GM20000 (cell line): ENCODE results near the gene FGD6.

Experiments used
- DNase-seq: peaks from one replicate; pipeline ENCODE4 v3.0.0; 2012; ENCODE audit warnings: low spot score
- TF ChIP-seq, protein P1 (sequence below): IDR thresholded peaks from 2 replicates; pipeline ENCODE4 v1.5.1; 2012; ENCODE audit warnings: mild to moderate bottlenecking, control low read depth; ENCODE audit errors: extremely low read depth, missing control alignments

Gene FGD6

DNA sequence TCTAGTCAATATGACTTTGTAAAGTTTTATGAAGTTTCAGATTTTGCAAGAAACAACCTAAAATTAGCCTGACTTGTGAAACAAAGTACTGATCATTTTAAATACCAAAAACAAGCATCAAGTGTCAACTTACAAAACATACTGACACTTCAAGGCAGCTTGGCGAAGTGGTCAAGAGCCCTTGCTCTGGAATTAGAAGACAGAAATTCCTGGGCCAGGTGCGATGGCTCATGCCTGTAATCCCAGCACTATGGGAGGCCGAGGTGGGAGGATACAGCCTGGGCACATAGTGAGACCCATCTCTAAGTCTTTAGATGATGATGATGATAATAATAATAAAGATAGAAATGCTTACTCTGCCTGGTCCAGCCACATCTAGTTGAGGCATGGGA lies 98.5 kb downstream of the FGD6 start:
- TF ChIP-seq, protein P1, sequence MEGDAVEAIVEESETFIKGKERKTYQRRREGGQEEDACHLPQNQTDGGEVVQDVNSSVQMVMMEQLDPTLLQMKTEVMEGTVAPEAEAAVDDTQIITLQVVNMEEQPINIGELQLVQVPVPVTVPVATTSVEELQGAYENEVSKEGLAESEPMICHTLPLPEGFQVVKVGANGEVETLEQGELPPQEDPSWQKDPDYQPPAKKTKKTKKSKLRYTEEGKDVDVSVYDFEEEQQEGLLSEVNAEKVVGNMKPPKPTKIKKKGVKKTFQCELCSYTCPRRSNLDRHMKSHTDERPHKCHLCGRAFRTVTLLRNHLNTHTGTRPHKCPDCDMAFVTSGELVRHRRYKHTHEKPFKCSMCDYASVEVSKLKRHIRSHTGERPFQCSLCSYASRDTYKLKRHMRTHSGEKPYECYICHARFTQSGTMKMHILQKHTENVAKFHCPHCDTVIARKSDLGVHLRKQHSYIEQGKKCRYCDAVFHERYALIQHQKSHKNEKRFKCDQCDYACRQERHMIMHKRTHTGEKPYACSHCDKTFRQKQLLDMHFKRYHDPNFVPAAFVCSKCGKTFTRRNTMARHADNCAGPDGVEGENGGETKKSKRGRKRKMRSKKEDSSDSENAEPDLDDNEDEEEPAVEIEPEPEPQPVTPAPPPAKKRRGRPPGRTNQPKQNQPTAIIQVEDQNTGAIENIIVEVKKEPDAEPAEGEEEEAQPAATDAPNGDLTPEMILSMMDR, result no peak
- DNase-seq, result no peak

DNA sequence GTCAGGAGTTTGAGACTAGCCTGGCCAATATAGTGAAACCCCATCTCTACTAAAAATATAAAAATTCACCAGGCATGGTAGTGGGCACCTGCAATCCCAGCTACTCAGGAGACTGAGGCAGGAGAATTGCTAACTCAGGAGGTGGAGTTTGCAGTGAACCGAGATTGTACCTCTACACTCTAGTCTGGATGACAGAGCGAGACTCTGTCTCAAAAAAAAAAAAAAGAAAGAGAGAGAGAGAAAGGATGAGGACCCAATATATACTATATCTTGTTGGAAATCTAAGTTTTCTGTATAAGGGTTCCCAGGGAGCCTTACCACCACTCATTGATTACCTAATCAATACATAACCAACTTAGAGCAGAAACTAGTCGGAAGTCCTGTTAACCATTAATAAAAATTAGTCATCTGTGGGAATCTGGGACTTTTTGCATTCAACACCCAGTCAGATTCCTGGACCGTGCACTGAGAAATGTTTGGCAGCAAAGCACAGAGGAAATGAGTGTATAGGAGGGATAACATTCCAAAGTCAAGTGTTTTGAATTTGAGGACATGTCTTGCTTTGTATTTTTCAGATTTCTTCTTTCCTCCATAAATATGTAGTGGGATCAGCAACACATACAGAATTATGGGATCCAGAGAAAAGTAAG lies 99.0 kb downstream of the FGD6 start:
- no peak for DNase-seq
- TF ChIP-seq, protein P1, result no peak

DNA sequence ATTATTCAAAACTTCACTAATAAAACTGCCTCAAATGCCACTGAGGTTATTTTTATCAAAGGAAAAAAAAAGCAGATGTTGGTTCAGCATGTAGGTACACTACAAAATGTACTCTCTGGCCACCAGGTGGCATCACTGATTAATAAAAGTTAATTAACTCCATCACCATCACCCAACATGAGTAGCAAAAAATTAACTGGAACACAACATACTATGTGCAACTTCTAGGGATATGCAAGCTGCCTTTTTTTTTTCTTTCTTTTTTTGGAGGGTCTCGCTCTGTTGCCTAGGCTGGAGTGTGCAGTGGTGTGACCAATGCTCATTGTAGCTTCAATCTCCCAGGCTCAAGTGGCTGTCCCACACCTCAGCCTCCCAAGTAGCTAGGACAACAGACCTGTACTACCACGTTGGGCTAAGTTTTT lies 100.1 kb downstream of the FGD6 start:
- peak; percentile 65 for DNase-seq
- TF ChIP-seq, protein P1, result peak; percentile 32

DNA sequence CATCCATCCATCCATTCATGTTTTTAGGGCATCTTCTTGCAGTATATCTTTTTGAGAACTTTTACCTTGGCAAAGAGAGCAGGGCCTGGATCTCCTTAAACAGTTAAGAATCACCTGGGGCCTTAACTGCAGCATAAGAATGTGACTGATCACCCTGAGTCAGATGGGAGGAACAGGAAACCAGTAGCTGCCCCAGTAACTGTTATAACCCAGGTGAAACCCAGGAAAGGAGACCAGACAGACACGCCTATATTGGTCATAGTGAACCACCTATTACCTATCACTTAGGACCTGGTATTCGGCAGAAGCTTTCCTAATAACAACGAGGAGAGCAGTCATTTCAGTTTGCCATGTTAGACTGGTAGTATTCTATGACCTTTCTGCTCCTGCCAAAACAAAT lies 100.5 kb downstream of the FGD6 start:
- no peak for DNase-seq
- TF ChIP-seq, protein P1, result no peak

DNA sequence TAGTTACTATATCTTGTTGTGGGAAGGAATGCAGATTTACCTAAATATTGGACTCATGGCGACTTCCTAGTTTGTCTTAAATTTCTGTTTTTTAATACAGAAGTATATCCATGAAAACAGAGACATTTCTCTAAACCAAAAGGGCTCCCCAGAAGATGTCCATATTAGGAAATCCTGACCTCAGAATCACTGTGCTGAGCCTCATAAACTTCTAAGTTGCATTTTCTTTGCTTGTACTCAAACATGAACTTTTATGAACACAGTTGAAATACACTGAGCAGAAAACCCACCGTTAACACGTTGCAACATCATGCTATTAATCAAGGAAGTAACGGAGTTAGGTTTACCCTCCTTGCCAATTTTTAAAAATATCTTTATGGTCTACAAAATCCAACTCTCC lies 100.9 kb downstream of the FGD6 start:
- DNase-seq, result no peak

DNA sequence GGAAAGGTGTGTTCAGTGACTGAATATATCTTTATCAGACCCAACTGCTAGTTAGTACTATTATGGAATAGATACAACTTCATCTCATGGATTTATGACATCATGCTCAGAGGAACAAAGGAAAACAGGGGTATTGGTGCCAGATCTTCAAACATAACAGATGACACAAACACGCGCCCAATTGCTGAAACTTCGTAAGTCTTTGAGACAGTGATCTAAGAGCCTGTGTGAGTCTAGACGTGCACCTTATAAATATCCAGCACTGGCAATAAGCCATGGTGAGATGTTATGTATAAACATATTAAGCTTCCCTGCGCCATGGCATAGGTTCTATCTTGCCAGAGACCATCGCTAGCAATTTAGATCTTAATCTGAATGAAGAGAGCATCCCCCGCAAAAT lies 101.6 kb downstream of the FGD6 start:
- DNase-seq, result no peak
- TF ChIP-seq, protein P1, result no peak

More for the DNA sequence above, 100.9 kb downstream of the FGD6 start:
- TF ChIP-seq, protein P1, result no peak

DNA sequence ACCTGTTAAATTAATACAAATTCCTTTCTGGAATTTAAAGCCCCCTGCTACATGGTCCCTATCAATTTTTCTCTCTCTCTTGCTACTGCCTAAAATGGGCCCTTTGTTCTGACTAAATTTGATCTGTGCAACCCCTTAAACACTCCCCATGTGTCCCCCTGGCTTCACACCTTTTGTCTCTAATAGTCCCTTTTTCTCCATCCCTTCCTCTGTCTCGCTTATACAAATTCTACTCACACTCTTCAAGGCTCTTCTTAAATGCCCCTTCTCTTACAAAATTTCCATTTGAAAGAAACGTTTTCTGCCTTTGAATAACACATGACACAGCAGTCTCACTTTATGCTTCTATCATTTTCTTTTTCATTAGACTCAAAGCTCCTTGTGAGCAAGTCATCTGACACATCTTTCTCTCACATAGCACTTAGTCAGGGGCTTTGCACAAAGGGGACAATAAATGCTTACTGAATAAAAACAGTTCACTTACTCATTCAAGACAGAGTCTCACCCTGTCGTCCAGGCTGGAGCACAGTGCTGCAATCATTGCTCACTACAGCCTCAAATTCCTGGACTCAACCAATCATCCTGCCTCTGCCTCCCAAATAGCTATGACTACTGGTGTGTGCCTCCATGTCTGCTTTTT lies 102.4 kb downstream of the FGD6 start:
- DNase-seq, result no peak
- TF ChIP-seq, protein P1, result no peak
